Measurements from ENCODE around the gene TRIM29.

TRIM29 gene

GRCh38 chr11:120123946-120124345, 14.0 kb downstream of the TRIM29 start:
- Histone ChIP-seq H4K20me1 (ENCODE audit: control insufficient read depth, insufficient read depth, low read depth, low read length) (no peaks in the 10 kb centered on the region), H3K27me3 (ENCODE audit: control insufficient read depth, low read length) (no peaks in the 10 kb centered on the region), H3K9me3 (ENCODE audit: control insufficient read depth, insufficient read depth, low read length) (no peaks in the 10 kb centered on the region), H3K4me3 (ENCODE audit: low read length) (no peak overlapping the region), H3K9me2 (replicated peaks; ENCODE audit: control insufficient read depth, low read length) (no peaks in the 10 kb centered on the region), H3F3A (ENCODE audit: control insufficient read depth, insufficient read depth) (no peaks in the 10 kb centered on the region), H3K4me1 (ENCODE audit: control insufficient read depth, low read length) (no peaks in the 10 kb centered on the region), H3K4me2 (ENCODE audit: low read length) (no peak overlapping the region), H3K36me3 (ENCODE audit: control insufficient read depth, low read length) (no peaks in the 10 kb centered on the region), H3K79me2 (ENCODE audit: control insufficient read depth, low read length) (no peaks in the 10 kb centered on the region), H3K27ac (ENCODE audit: low read depth, low read length) (no peak overlapping the region)
- no peak for TF ChIP-seq EZH2phosphoT487 (IDR thresholded peaks at IDR 0.05; ENCODE audit: borderline replicate concordance, low read length)
- TF ChIP-seq, protein P1, sequence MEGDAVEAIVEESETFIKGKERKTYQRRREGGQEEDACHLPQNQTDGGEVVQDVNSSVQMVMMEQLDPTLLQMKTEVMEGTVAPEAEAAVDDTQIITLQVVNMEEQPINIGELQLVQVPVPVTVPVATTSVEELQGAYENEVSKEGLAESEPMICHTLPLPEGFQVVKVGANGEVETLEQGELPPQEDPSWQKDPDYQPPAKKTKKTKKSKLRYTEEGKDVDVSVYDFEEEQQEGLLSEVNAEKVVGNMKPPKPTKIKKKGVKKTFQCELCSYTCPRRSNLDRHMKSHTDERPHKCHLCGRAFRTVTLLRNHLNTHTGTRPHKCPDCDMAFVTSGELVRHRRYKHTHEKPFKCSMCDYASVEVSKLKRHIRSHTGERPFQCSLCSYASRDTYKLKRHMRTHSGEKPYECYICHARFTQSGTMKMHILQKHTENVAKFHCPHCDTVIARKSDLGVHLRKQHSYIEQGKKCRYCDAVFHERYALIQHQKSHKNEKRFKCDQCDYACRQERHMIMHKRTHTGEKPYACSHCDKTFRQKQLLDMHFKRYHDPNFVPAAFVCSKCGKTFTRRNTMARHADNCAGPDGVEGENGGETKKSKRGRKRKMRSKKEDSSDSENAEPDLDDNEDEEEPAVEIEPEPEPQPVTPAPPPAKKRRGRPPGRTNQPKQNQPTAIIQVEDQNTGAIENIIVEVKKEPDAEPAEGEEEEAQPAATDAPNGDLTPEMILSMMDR (IDR thresholded peaks at IDR 0.05; ENCODE audit: low read depth, low read length, poor library complexity, severe bottlenecking) = no peak

DNA sequence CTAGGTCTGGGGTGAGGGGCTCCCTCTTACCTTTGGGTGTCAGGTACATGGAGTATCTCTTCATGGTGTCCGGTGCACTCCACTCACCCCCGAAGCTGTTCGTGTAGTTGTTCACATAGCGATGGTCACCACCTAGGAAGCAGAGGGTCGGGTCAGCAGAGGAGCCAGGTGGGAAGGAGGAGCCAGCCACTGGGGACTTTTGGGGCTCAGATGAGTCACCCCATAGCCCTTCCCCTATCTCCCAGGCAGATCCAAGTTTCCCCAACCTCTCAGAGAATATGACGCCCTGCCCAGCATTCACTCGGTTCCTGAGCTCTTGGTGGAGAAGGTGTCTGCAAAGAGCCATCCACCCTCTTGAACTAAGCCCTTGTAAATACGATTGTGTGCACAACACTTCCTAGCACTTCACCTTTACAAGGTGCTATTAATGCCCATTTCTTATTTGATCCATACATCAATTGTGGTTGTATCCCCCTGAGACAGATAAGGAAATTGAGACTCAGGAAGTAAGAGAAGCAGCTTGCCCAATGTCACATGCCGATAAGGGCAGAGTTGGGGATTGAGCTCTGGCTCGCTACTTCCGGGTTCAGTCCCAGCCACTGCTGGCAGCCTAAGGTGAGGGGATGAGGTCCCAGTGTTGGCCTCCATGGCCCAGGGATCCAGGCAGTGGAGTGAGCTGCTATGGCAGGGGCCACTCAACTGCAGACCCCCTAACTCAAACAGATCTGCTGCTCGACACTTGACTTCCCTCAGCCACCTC, 14.8 kb downstream of the TRIM29 start:
- Histone ChIP-seq H3K79me2 (ENCODE audit: control insufficient read depth, low read length) (no peaks in the 10 kb centered on the region), H3F3A (ENCODE audit: control insufficient read depth, insufficient read depth) (no peaks in the 10 kb centered on the region), H3K27me3 (ENCODE audit: control insufficient read depth, low read length) (no peaks in the 10 kb centered on the region), H3K9me2 (replicated peaks; ENCODE audit: control insufficient read depth, low read length) (no peaks in the 10 kb centered on the region), H3K27ac (ENCODE audit: low read depth, low read length) (no peak overlapping the region), H3K4me2 (ENCODE audit: low read length) (no peak overlapping the region), H3K9me3 (ENCODE audit: control insufficient read depth, insufficient read depth, low read length) (no peaks in the 10 kb centered on the region), H3K36me3 (ENCODE audit: control insufficient read depth, low read length) (no peaks in the 10 kb centered on the region), H3K4me1 (ENCODE audit: control insufficient read depth, low read length) (no peaks in the 10 kb centered on the region), H3K4me3 (ENCODE audit: low read length) (no peak overlapping the region), H4K20me1 (ENCODE audit: control insufficient read depth, insufficient read depth, low read depth, low read length) (no peaks in the 10 kb centered on the region)
- no peak for TF ChIP-seq EZH2phosphoT487 (IDR thresholded peaks at IDR 0.05; ENCODE audit: borderline replicate concordance, low read length)
- TF ChIP-seq, protein P1 (IDR thresholded peaks at IDR 0.05; ENCODE audit: low read depth, low read length, poor library complexity, severe bottlenecking) = no peak

GRCh38 chr11:120121914-120122473, 15.9 kb downstream of the TRIM29 start:
- no peaks in the 10 kb centered on the region for H3K79me2 ChIP-seq (ENCODE audit: control insufficient read depth, low read length)
- no peaks in the 10 kb centered on the region for H3K9me3 ChIP-seq (ENCODE audit: control insufficient read depth, insufficient read depth, low read length)
- no peak overlapping the region for H3K27ac ChIP-seq (ENCODE audit: low read depth, low read length)
- no peaks in the 10 kb centered on the region for H3K27me3 ChIP-seq (ENCODE audit: control insufficient read depth, low read length)
- no peak overlapping the region for H3K4me2 ChIP-seq (ENCODE audit: low read length)
- no peaks in the 10 kb centered on the region for H3K4me1 ChIP-seq (ENCODE audit: control insufficient read depth, low read length)
- H3K4me3 ChIP-seq (ENCODE audit: low read length) = no peak overlapping the region
- H4K20me1 ChIP-seq (ENCODE audit: control insufficient read depth, insufficient read depth, low read depth, low read length) = no peaks in the 10 kb centered on the region
- H3F3A ChIP-seq (ENCODE audit: control insufficient read depth, insufficient read depth) = no peaks in the 10 kb centered on the region
- H3K9me2 ChIP-seq (replicated peaks; ENCODE audit: control insufficient read depth, low read length) = no peaks in the 10 kb centered on the region
- TF ChIP-seq EZH2phosphoT487 (IDR thresholded peaks at IDR 0.05; ENCODE audit: borderline replicate concordance, low read length) = no peak
- TF ChIP-seq, protein P1 (IDR thresholded peaks at IDR 0.05; ENCODE audit: low read depth, low read length, poor library complexity, severe bottlenecking) = no peak
- H3K36me3 ChIP-seq (ENCODE audit: control insufficient read depth, low read length) = no peaks in the 10 kb centered on the region

Data from DOHH2 (cell line).